ENCODE data around the gene SMPD1. TPM values are rescaled to one million over a fixed set of nuclear protein-coding genes. Genes with fewer than 3 reads are reported as not detected.

The SMPD1 gene
- total RNA-seq, 1 experiment from 2014 or later = 2.8 TPM

- RAD21 ChIA-PET (ENCODE audit: low non-redundant PET in 1 of 2, low total read pairs in 2 of 2, uncharacterized antibody in 2 of 2, unreplicated experiment in 2 of 2) = interaction anchor here (0.6 to 2.0 kb wide), 4 partner anchors 66 to 328 kb away, joined by 3 to 21 read pairs (median 8); partner anchors contain the start of gene TRIM3 (in 1 of the 2)
- Histone ChIP-seq H4K20me1 (ENCODE audit: insufficient read depth) (no peaks in the 10 kb centered on the region), H3K4me2 (ENCODE audit: low read length) (no peak overlapping the region), H3K36me3 (ENCODE audit: control insufficient read depth in 1 of 2, insufficient read depth in 2 of 2, low read length in 2 of 2) (no peaks in the 10 kb centered on the region), H2AFZ (ENCODE audit: low read depth, low read length, poor library complexity, severe bottlenecking) (no peak overlapping the region), H3K27ac (ENCODE audit: low read depth, low read length) (no peak overlapping the region), H3K79me2 (ENCODE audit: insufficient read depth, low read length) (no peaks in the 10 kb centered on the region), H3K4me1 (ENCODE audit: control insufficient read depth in 1 of 2, insufficient read depth in 2 of 2, low read length in 2 of 2) (peaks cover 0 to 4% of the 10 kb centered on the region in 2 experiments; a peak in 1 of 4 replicates), H3K9me3 (ENCODE audit: control insufficient read depth in 1 of 2, insufficient read depth in 1 of 2, low read depth in 1 of 2, low read length in 2 of 2) (no peaks in the 10 kb centered on the region), H3K9ac (ENCODE audit: low read length) (no peak overlapping the region), H3K4me3 (replicated peaks in 1 of 2; ENCODE audit: low read depth in 1 of 2, low read length in 2 of 2) (no peak overlapping the region), H3K9me2 (ENCODE audit: insufficient read depth) (no peaks in the 10 kb centered on the region), H3K27me3 (ENCODE audit: insufficient read depth, low read length) (no peaks in the 10 kb centered on the region)
- CTCF ChIA-PET = interaction anchor here (1.4 to 5.7 kb wide), 17 partner anchors 10 to 1721 kb away, joined by 3 to 98 read pairs (median 14); partner anchors contain the start of genes MRPL17 and SMPD1
- ATAC-seq = no peak
- no peak for TF ChIP-seq MAX (IDR thresholded peaks at IDR 0.05)
- TF ChIP-seq SRF (IDR thresholded peaks at IDR 0.05; ENCODE audit: low read depth) = no peak
- no peak for TF ChIP-seq YY1 (IDR thresholded peaks at IDR 0.05; ENCODE audit: extremely low read depth, insufficient replicate concordance, low read depth, low read length)
- TF ChIP-seq CEBPB (IDR thresholded peaks at IDR 0.05; ENCODE audit: low read depth) = no peak
- TF ChIP-seq CTCF (IDR thresholded peaks at IDR 0.05 in 2 of 3, conservative IDR thresholded peaks at IDR 0.05 in 1 of 3; ENCODE audit: borderline replicate concordance in 1 of 3, insufficient read depth in 1 of 3, low read depth in 2 of 3, low read length in 2 of 3) = no peak
- no peak for TF ChIP-seq JUND (IDR thresholded peaks at IDR 0.05)
- no peak for TF ChIP-seq CBX3 (IDR thresholded peaks at IDR 0.05; ENCODE audit: low read depth)
- TF ChIP-seq ATF3 (IDR thresholded peaks at IDR 0.05) = no peak
- TF ChIP-seq EGR1 (IDR thresholded peaks at IDR 0.05; ENCODE audit: low read depth) = no peak
- TF ChIP-seq POLR2A (IDR thresholded peaks at IDR 0.05; ENCODE audit: borderline replicate concordance, extremely low read depth, insufficient read depth, insufficient read length) = no peak
- TF ChIP-seq ZFX (IDR thresholded peaks at IDR 0.05) = no peak
- no peak for TF ChIP-seq SP1 (IDR thresholded peaks at IDR 0.05; ENCODE audit: low read depth)
- no peak for TF ChIP-seq RAD21 (IDR thresholded peaks at IDR 0.05; ENCODE audit: low read depth)
- POLR2A ChIA-PET = no interaction called here
- no peak for DNase-seq (ENCODE audit: low read depth, low spot score)
- intact Hi-C loops (cut with micrococcal nuclease) = loop anchor here (5.0 kb wide), 2 partner anchors 289 to 379 kb away; no protein-coding TSS in a partner anchor
- BruUV-seq (replicated peaks) = no TSS peak
These were observed 12.2 kb upstream of the SMPD1 start for GRCh38 chr11:6377902-6378639.

Measured in HCT116 (cell line).